SH-SY5Y (cell line): ENCODE measurements around the gene ZNHIT1.

Source experiments
- GATA2 ChIP-seq: IDR thresholded peaks from 2 replicates; pipeline ENCODE4 v1.6.1; 2011; ENCODE audit warnings: mild to moderate bottlenecking, low read depth, low read length
- GATA3 ChIP-seq: IDR thresholded peaks from 2 replicates; pipeline ENCODE4 v1.6.1; 2011; ENCODE audit warnings: low read depth, mild to moderate bottlenecking, low read length, moderate library complexity

- TF ChIP-seq GATA2, result no peak
- TF ChIP-seq GATA3, result no peak
Measured at GRCh38 chr7:101216001-101216859, 1.7 kb upstream of the ZNHIT1 start.
